Amygdala (tissue), 56 donors: ENCODE data around the gene TRIM47.
A peak's percentile ranks its signal among the peaks of the same experiment; 100 is the strongest.

ENCODE experiments used
- DNase-seq, 56 donors: peaks; one replicate each; lab custom pipeline; 2025; lab: John Stamatoyannopoulos, UW

Gene TRIM47

GRCh38 chr17:75850928-75851692, 27.3 kb downstream of the TRIM47 start:
- peak in 37 of 56 donors; percentile 13 to 84 (median 52) for DNase-seq

- peak in 1 of 56 donors; percentile 19 for DNase-seq
Observed at GRCh38 chr17:75849724-75850123, 28.7 kb downstream of the TRIM47 start.

GRCh38 chr17:75849279-75849646, 29.1 kb downstream of the TRIM47 start:
- no peak for DNase-seq

- DNase-seq = peak in 49 of 56 donors; percentile 17 to 88 (median 72)
Observed at GRCh38 chr17:75848523-75849278, 29.7 kb downstream of the TRIM47 start.

GRCh38 chr17:75847614-75848522, 30.5 kb downstream of the TRIM47 start:
- DNase-seq = no peak

GRCh38 chr17:75846692-75847613, 31.4 kb downstream of the TRIM47 start:
- no peak for DNase-seq

GRCh38 chr17:75845933-75846691, 32.3 kb downstream of the TRIM47 start:
- no peak for DNase-seq

GRCh38 chr17:75845058-75845711, 33.2 kb downstream of the TRIM47 start:
- DNase-seq = peak in 46 of 56 donors; percentile 12 to 77 (median 52)

- DNase-seq = peak in 3 of 56 donors; percentile 44 to 74 (median 63)
Observed at GRCh38 chr17:75844530-75845057, 33.8 kb downstream of the TRIM47 start.

GRCh38 chr17:75843577-75844529, 34.5 kb downstream of the TRIM47 start, which contains the start of gene UNC13D:
UNC13D (minus strand) TSS chr17:75844404; CDS start chr17:75844337, 67 bp downstream.
- DNase-seq = no peak

GRCh38 chr17:75842963-75843576, 35.3 kb downstream of the TRIM47 start:
- no peak for DNase-seq

- no peak for DNase-seq
Observed at GRCh38 chr17:75842411-75842810, 36.0 kb downstream of the TRIM47 start.

GRCh38 chr17:75840799-75841164, 37.6 kb downstream of the TRIM47 start:
- no peak for DNase-seq

GRCh38 chr17:75839942-75840798, 38.2 kb downstream of the TRIM47 start:
- DNase-seq = no peak

- DNase-seq = no peak
Observed at GRCh38 chr17:75838410-75838809, 40.0 kb downstream of the TRIM47 start.
